Measurements from ENCODE around the gene PLEKHA3.
"Not testable (repeated sequence)": the region's sequence is repeated elsewhere in the genome, so short reads cannot be mapped to it uniquely, and the experiment has no call there.

Gene PLEKHA3

GRCh38 chr2:178502751-178503150 is 22.5 kb downstream of the PLEKHA3 start:
- Mint-ChIP-seq H3K4me1 (ENCODE audit: low read depth) (peaks cover 8% of the 10 kb centered on the region), H3K9me3 (no peaks in the 10 kb centered on the region), H3K4me3 (no peak overlapping the region), H3K27ac (no peak overlapping the region), H3K27me3 (no peaks in the 10 kb centered on the region), H3K36me3 (ENCODE audit: low read depth) (peaks cover 52% of the 10 kb centered on the region)

GRCh38 chr2:178506101-178506500 is 25.8 kb downstream of the PLEKHA3 start:
- H3K36me3 Mint-ChIP-seq (ENCODE audit: low read depth) = peaks cover 35% of the 10 kb centered on the region
- no peak overlapping the region for H3K27ac Mint-ChIP-seq
- H3K4me3 Mint-ChIP-seq = no peak overlapping the region
- peaks cover 10% of the 10 kb centered on the region for H3K4me1 Mint-ChIP-seq (ENCODE audit: low read depth)
- no peaks in the 10 kb centered on the region for H3K9me3 Mint-ChIP-seq
- H3K27me3 Mint-ChIP-seq = no peaks in the 10 kb centered on the region

DNA sequence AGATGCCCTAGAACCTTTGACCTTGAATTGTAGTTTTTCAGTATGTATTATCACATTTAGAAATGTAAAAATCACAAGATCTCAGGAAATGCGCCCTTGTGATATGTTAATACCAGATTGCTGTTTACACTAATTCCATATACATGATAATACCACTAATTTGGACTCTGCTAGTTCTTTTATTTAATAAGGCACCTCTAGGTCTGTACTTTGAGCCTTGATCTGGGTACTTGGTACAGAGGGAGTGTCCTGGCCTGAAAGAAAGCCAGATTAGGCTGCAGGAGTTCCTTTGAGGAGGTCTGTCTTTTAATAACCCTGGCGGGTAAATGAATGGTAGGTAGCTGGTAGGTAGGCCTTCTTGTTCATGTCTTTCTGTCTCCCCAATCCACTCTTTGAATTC is 26.3 kb downstream of the PLEKHA3 start:
- Mint-ChIP-seq H3K9me3 (no peaks in the 10 kb centered on the region), H3K4me1 (ENCODE audit: low read depth) (peaks cover 10% of the 10 kb centered on the region), H3K4me3 (no peak overlapping the region), H3K36me3 (ENCODE audit: low read depth) (peaks cover 35% of the 10 kb centered on the region), H3K27me3 (no peaks in the 10 kb centered on the region), H3K27ac (no peak overlapping the region)

GRCh38 chr2:178506949-178507348 is 26.7 kb downstream of the PLEKHA3 start:
- H3K27me3 Mint-ChIP-seq = no peaks in the 10 kb centered on the region
- no peaks in the 10 kb centered on the region for H3K9me3 Mint-ChIP-seq
- H3K36me3 Mint-ChIP-seq (ENCODE audit: low read depth) = peaks cover 35% of the 10 kb centered on the region
- H3K4me1 Mint-ChIP-seq (ENCODE audit: low read depth) = peaks cover 10% of the 10 kb centered on the region
- no peak overlapping the region for H3K4me3 Mint-ChIP-seq
- no peak overlapping the region for H3K27ac Mint-ChIP-seq

GRCh38 chr2:178508646-178509045 is 28.4 kb downstream of the PLEKHA3 start:
- H3K36me3 Mint-ChIP-seq (ENCODE audit: low read depth) = peaks cover 38% of the 10 kb centered on the region
- no peaks in the 10 kb centered on the region for H3K9me3 Mint-ChIP-seq
- H3K4me3 Mint-ChIP-seq = no peak overlapping the region
- H3K27ac Mint-ChIP-seq = no peak overlapping the region
- no peaks in the 10 kb centered on the region for H3K27me3 Mint-ChIP-seq
- peaks cover 21% of the 10 kb centered on the region for H3K4me1 Mint-ChIP-seq (ENCODE audit: low read depth)

DNA sequence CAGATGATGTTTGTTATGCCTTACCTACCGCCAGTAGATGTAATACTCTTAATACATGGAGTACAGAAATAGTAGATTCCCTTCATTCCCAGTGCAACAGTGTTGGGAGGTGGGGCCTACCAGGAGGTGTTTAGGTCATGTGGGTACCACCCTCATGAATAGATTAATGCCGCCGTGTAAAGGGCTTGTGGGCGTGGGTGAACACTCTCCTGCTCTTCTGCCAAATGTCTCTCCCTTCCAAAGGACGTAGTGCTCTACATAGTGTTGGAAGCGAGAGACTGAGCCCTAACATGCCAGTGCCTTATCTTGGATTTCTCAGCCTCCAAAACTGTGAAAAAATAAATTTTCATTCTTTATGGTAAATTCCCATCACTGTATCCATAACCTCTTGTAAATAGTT is 30.1 kb downstream of the PLEKHA3 start:
- peaks cover 37% of the 10 kb centered on the region for H3K4me1 Mint-ChIP-seq (ENCODE audit: low read depth)
- no peak overlapping the region for H3K27ac Mint-ChIP-seq
- no peaks in the 10 kb centered on the region for H3K9me3 Mint-ChIP-seq
- H3K4me3 Mint-ChIP-seq = no peak overlapping the region
- H3K36me3 Mint-ChIP-seq (ENCODE audit: low read depth) = peaks cover 34% of the 10 kb centered on the region
- no peaks in the 10 kb centered on the region for H3K27me3 Mint-ChIP-seq

DNA sequence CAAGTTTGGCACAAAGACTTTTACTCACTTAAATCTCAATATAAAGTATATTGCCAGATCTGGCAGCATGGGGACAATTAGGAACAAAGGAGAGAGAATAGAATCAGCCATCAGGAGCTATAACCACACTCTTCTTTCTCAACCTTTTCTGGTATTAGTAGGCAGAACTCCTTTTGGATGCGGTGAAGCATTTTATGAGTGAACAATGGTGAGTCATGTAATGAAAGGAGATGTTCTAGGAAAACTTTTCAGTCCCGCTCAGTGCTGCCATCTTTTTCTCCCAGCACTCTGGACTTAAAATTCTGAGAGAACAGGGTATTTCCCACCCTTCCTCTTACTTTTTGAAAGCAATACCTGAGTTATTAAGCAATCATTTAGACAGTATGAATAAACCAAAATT is 32.2 kb downstream of the PLEKHA3 start:
- no peaks in the 10 kb centered on the region for H3K9me3 Mint-ChIP-seq
- H3K4me3 Mint-ChIP-seq = no peak overlapping the region
- H3K27me3 Mint-ChIP-seq = no peaks in the 10 kb centered on the region
- peaks cover 32% of the 10 kb centered on the region for H3K4me1 Mint-ChIP-seq (ENCODE audit: low read depth)
- no peak overlapping the region for H3K27ac Mint-ChIP-seq
- peaks cover 30% of the 10 kb centered on the region for H3K36me3 Mint-ChIP-seq (ENCODE audit: low read depth)

- Mint-ChIP-seq H3K4me1 (ENCODE audit: low read depth) (peaks cover 28% of the 10 kb centered on the region), H3K27ac (no peak overlapping the region), H3K4me3 (no peak overlapping the region), H3K36me3 (ENCODE audit: low read depth) (peaks cover 44% of the 10 kb centered on the region), H3K9me3 (no peaks in the 10 kb centered on the region), H3K27me3 (no peaks in the 10 kb centered on the region)
Observed at GRCh38 chr2:178513876-178514275, 33.6 kb downstream of the PLEKHA3 start.

- H3K4me1 Mint-ChIP-seq (ENCODE audit: low read depth) = peaks cover 28% of the 10 kb centered on the region
- no peaks in the 10 kb centered on the region for H3K9me3 Mint-ChIP-seq
- H3K4me3 Mint-ChIP-seq = peak overlapping the region; percentile 37
- H3K27ac Mint-ChIP-seq = peak overlapping the region; percentile 68
- no peaks in the 10 kb centered on the region for H3K27me3 Mint-ChIP-seq
- peaks cover 48% of the 10 kb centered on the region for H3K36me3 Mint-ChIP-seq (ENCODE audit: low read depth)
Observed at GRCh38 chr2:178514664-178515063, 34.4 kb downstream of the PLEKHA3 start.

DNA sequence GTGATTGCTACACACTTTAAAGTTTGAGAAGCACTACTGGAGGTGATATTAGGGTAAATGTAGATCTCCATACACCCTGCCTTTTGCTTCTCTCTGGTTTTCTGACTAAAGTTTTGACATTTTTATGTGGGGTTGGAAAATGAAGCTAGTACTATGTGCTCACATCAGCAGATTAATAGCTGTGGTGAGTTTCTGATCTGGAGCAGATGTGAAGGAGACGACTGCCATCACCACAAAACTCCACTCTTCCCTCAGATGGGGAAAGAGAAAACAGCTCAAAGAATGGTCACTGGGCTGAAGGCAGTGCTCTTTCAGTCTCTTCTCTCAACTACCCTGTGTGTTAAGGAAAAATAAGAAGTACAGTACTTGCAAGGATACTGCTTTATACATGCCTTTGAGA is 37.2 kb downstream of the PLEKHA3 start:
- Mint-ChIP-seq H3K4me3 (no peak overlapping the region), H3K27ac (no peak overlapping the region), H3K36me3 (ENCODE audit: low read depth) (peaks cover 47% of the 10 kb centered on the region), H3K27me3 (no peaks in the 10 kb centered on the region), H3K9me3 (peaks cover 10% of the 10 kb centered on the region), H3K4me1 (ENCODE audit: low read depth) (peaks cover 42% of the 10 kb centered on the region)

- Mint-ChIP-seq H3K36me3 (ENCODE audit: low read depth) (peaks cover 47% of the 10 kb centered on the region), H3K4me3 (no peak overlapping the region), H3K4me1 (ENCODE audit: low read depth) (peaks cover 42% of the 10 kb centered on the region), H3K9me3 (peaks cover 10% of the 10 kb centered on the region), H3K27ac (peak overlapping the region; percentile 42), H3K27me3 (no peaks in the 10 kb centered on the region)
Observed at GRCh38 chr2:178521304-178522150, 41.3 kb downstream of the PLEKHA3 start.

DNA sequence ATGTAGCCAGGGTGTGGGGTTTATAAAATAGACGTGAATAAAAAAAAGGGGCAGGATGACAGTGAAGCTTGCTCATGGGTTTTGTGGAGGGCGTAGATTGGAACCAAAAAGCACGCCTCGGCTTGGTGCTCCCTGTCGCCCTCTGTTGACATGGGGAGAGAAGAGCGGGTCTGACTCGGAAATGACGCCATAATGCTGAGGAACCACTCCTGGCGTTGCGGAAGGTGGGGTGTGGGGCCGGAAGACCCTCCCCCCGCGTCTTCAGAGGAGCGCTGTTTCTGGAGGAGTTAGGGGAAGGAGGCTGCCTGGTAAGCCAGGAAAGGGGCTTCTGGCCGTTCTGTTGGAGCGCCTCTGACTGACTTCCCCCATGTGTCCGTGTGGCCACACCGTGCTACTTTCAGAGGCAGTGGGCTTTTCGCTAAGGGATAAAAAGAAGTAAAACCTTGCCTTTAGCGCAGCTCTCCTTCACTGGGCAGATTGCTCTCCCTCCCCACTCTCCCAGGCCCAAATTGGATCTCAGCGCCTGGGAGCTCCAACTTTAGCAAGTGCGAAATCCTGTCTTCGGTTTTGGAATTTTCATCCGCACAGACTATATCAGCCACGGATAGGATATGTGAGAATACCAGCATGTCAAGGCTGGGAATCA is 42.8 kb downstream of the PLEKHA3 start:
- Mint-ChIP-seq H3K36me3 (ENCODE audit: low read depth) (peaks cover 46% of the 10 kb centered on the region), H3K4me1 (ENCODE audit: low read depth) (peaks cover 50% of the 10 kb centered on the region), H3K9me3 (peaks cover 10% of the 10 kb centered on the region), H3K27ac (peak overlapping the region; percentile 87), H3K4me3 (peak overlapping the region; percentile 94), H3K27me3 (no peaks in the 10 kb centered on the region)

- Mint-ChIP-seq H3K27ac (peak overlapping the region; percentile 87), H3K27me3 (no peaks in the 10 kb centered on the region), H3K9me3 (peaks cover 10% of the 10 kb centered on the region), H3K36me3 (ENCODE audit: low read depth) (peaks cover 46% of the 10 kb centered on the region), H3K4me1 (ENCODE audit: low read depth) (peaks cover 54% of the 10 kb centered on the region), H3K4me3 (peak overlapping the region; percentile 94)
Observed at GRCh38 chr2:178523596-178524134, 43.4 kb downstream of the PLEKHA3 start.

- H3K4me3 Mint-ChIP-seq = not testable (repeated sequence)
- H3K4me1 Mint-ChIP-seq (ENCODE audit: low read depth) = peaks cover 66% of the 10 kb centered on the region
Observed at GRCh38 chr2:178525010-178525409, 44.8 kb downstream of the PLEKHA3 start.

DNA sequence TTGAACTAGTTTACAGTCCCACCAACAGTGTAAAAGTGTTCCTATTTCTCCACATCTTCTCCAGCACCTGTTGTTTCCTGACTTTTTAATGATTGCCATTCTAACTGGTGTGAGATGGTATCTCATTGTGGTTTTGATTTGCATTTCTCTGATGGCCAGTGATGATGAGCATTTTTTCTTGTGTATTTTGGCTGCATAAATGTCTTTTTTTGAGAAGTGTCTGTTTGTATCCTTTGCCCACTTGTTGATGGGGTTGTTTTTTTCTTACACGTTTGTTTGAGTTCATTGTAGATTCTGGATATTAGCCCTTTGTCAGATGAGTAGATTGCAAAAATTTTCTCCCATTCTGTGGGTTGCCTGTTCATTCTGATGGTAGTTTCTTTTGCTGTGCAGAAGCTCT is 45.2 kb downstream of the PLEKHA3 start:
- H3K4me1 Mint-ChIP-seq (ENCODE audit: low read depth) = peaks cover 70% of the 10 kb centered on the region
- peaks cover 47% of the 10 kb centered on the region for H3K36me3 Mint-ChIP-seq (ENCODE audit: low read depth)
- not testable (repeated sequence) for H3K27ac Mint-ChIP-seq, H3K9me3 Mint-ChIP-seq, H3K27me3 Mint-ChIP-seq
- H3K4me3 Mint-ChIP-seq = peak overlapping the region; percentile 37

More at GRCh38 chr2:178525010-178525409, 44.8 kb downstream of the PLEKHA3 start:
- H3K9me3 Mint-ChIP-seq, H3K27me3 Mint-ChIP-seq, H3K27ac Mint-ChIP-seq: not testable (repeated sequence)
- H3K36me3 Mint-ChIP-seq (ENCODE audit: low read depth) = peaks cover 44% of the 10 kb centered on the region
